Breast epithelium (tissue), 3 donors: ENCODE data around the gene SPSB3.

ENCODE experiments used
- POLR2AphosphoS5 ChIP-seq, 3 donors: sonication (generic); formaldehyde crosslinking; IDR thresholded peaks; one replicate each; pipeline ENCODE4 v1.6.1; 2017; ENCODE audit warnings: antibody characterized with exemption in 3 of 3
- TF ChIP-seq, protein P1 (sequence below), 3 donors: fragments of 450-650 bp; IDR thresholded peaks; one replicate each; pipeline ENCODE4 v1.5.1; 2016 to 2017; ENCODE audit warnings: antibody characterized with exemption in 3 of 3, mild to moderate bottlenecking in 3 of 3, moderate library complexity in 3 of 3

- TF ChIP-seq, protein P1, sequence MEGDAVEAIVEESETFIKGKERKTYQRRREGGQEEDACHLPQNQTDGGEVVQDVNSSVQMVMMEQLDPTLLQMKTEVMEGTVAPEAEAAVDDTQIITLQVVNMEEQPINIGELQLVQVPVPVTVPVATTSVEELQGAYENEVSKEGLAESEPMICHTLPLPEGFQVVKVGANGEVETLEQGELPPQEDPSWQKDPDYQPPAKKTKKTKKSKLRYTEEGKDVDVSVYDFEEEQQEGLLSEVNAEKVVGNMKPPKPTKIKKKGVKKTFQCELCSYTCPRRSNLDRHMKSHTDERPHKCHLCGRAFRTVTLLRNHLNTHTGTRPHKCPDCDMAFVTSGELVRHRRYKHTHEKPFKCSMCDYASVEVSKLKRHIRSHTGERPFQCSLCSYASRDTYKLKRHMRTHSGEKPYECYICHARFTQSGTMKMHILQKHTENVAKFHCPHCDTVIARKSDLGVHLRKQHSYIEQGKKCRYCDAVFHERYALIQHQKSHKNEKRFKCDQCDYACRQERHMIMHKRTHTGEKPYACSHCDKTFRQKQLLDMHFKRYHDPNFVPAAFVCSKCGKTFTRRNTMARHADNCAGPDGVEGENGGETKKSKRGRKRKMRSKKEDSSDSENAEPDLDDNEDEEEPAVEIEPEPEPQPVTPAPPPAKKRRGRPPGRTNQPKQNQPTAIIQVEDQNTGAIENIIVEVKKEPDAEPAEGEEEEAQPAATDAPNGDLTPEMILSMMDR (IDR thresholded peaks at IDR 0.05), result no peak
- TF ChIP-seq POLR2AphosphoS5 (IDR thresholded peaks at IDR 0.05), result no peak
Measured at GRCh38 chr16:1779234-1779701, 3.1 kb downstream of the SPSB3 start.
